Liver (tissue), 9 donors: ENCODE data around the gene NEFH. TPM values are rescaled to one million over a fixed set of nuclear protein-coding genes. Genes with fewer than 3 reads are reported as not detected.

ENCODE experiments used
- DNase-seq: peaks from one replicate; pipeline ENCODE4 v3.0.0-alpha.2; 2017; ENCODE audit warnings: low spot score
- H3K27ac ChIP-seq, 2 donors: one replicate each; pipeline ENCODE4 v1.7.0; 2013; ENCODE audit warnings: inconsistent platforms in 2 of 2, low read length in 2 of 2, control low read depth in 1 of 2, low read depth in 1 of 2, mild to moderate bottlenecking in 1 of 2
- H3K27me3 ChIP-seq, 4 donors: one replicate each; pipeline versions ENCODE4 v1.6.1 to v1.7.0; 2013; ENCODE audit warnings: low read length in 3 of 4, inconsistent platforms in 1 of 4, mild to moderate bottlenecking in 1 of 4, moderate library complexity in 1 of 4; ENCODE audit not compliant: control insufficient read depth in 4 of 4, insufficient read depth in 4 of 4
- H3K36me3 ChIP-seq, 4 donors: one replicate each; pipeline versions ENCODE4 v1.6.1 to v1.7.0; 2013; ENCODE audit warnings: low read length in 3 of 4, mild to moderate bottlenecking in 3 of 4, low read depth in 1 of 4, moderate library complexity in 1 of 4; ENCODE audit not compliant: control insufficient read depth in 4 of 4, insufficient read depth in 3 of 4
- H3K4me1 ChIP-seq, 4 donors: one replicate each; pipeline versions ENCODE4 v1.6.1 to v1.7.0; 2013; ENCODE audit warnings: low read length in 3 of 4, mild to moderate bottlenecking in 3 of 4, moderate library complexity in 1 of 4; ENCODE audit not compliant: control insufficient read depth in 4 of 4, insufficient read depth in 4 of 4
- H3K4me3 ChIP-seq, 3 donors: one replicate each; pipeline versions ENCODE4 v1.6.1 to v1.7.0; 2013; ENCODE audit warnings: low read length in 3 of 3, control low read depth in 1 of 3, low read depth in 1 of 3, mild to moderate bottlenecking in 1 of 3
- H3K9ac ChIP-seq, 2 donors: one replicate each; pipeline ENCODE4 v1.7.0; 2013; ENCODE audit warnings: low read length in 2 of 2, mild to moderate bottlenecking in 2 of 2, moderate library complexity in 2 of 2, control low read depth in 1 of 2, low read depth in 1 of 2
- H3K9me3 ChIP-seq, 4 donors: one replicate each; pipeline versions ENCODE4 v1.6.1 to v1.7.0; 2013; ENCODE audit warnings: low read length in 3 of 4; ENCODE audit not compliant: control insufficient read depth in 4 of 4
- FOXA2 ChIP-seq: IDR thresholded peaks from 2 replicates; pipeline ENCODE4 v1.6.1; 2016; ENCODE audit warnings: antibody characterized with exemption
- GABPA ChIP-seq, 2 donors: IDR thresholded peaks in 1 of 2; conservative IDR thresholded peaks in 1 of 2; 2 replicates each; pipeline ENCODE4 v1.6.1; 2016; ENCODE audit warnings: antibody characterized with exemption in 2 of 2, mild to moderate bottlenecking in 1 of 2, moderate library complexity in 1 of 2
- HNF4A ChIP-seq, 2 donors: conservative IDR thresholded peaks; 2 replicates each; pipeline ENCODE4 v1.6.1; 2016; ENCODE audit warnings: antibody characterized with exemption in 2 of 2, mild to moderate bottlenecking in 2 of 2
- NR2F2 ChIP-seq: IDR thresholded peaks from 2 replicates; pipeline ENCODE4 v1.6.1; 2016; ENCODE audit warnings: antibody characterized with exemption
- RAD21 ChIP-seq, 2 donors: IDR thresholded peaks; 2 replicates each; pipeline ENCODE4 v1.6.1; 2016; ENCODE audit warnings: antibody characterized with exemption in 2 of 2, mild to moderate bottlenecking in 2 of 2
- TAF1 ChIP-seq: conservative IDR thresholded peaks from 2 replicates; pipeline ENCODE4 v1.6.1; 2016; ENCODE audit warnings: antibody characterized with exemption, mild to moderate bottlenecking
- WGBS: extraction: QIAGEN DNeasy Blood & Tissue Kit; methylation state at CpG from one replicate; pipeline ENCODE4 v1.1.7; 2013; 5-methylcytosine and 5-hydroxymethylcytosine counted together
- polyA plus RNA-seq, 2 donors: library from polyadenylated mRNA; stranded (reverse) in 1 of 2; unstranded in 1 of 2; fragments of 200-250 nt in 1 of 2; fragments of >200 nt in 1 of 2; fragmentation: Nextera tagmentation in 1 of 2; extraction: Ambion mirVana in 1 of 2; gene quantifications; one replicate each; pipeline versions ENCODE4 v1.2.1 to v1.2.3, GENCODE V29; 2013 to 2015
- total RNA-seq, 2 donors: library from RNA; depleted of rRNA; stranded (reverse); fragments of >200 nt; gene quantifications; one replicate each; pipeline ENCODE4 v1.2.3, GENCODE V29; 2014
- TF ChIP-seq, protein P1 (sequence below): IDR thresholded peaks from 2 replicates; pipeline ENCODE4 v1.6.1; 2016; ENCODE audit warnings: antibody characterized with exemption, mild to moderate bottlenecking
- TF ChIP-seq, protein P2 (sequence below): IDR thresholded peaks from 2 replicates; pipeline ENCODE4 v1.6.1; 2016; ENCODE audit warnings: antibody characterized with exemption
- TF ChIP-seq, protein P3 (sequence below): fragments of 150-350 bp; IDR thresholded peaks from 2 replicates; pipeline ENCODE4 v1.5.1; 2017; ENCODE audit warnings: improper control_type of control experiment, low read depth, low read length; ENCODE audit not compliant: missing input control
- TF ChIP-seq, protein P4 (sequence below): IDR thresholded peaks from 2 replicates; pipeline ENCODE4 v1.6.1; 2016; ENCODE audit warnings: antibody characterized with exemption
- donor health status: healthy.
- donor health status: healthy.
- donor health status: healthy.
- donor health status: healthy.
- donor health status: healthy.

The NEFH gene
- total and polyA plus RNA-seq, 4 donors = 0.04 to 1.6 (median 0.21) TPM

DNA sequence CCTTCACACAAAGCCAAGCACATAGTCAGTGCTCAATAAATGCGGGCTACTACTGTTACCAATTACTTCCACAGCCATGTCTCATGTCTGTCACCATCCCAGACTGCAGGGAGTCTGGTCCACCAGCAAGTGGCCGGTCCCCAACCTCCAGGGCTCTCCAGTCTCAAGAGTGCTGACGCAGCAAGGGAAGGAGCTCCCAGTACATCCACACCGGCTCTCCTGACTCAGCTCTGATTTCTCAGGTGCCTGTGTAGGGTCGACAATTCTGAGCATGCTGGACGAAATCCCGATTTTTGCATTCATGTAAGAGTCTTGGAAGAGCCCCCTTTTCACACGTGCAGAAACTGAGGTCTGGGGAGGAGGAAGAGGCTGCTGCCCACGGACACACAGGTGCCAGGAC is 10.3 kb upstream of the NEFH start:
- no peak overlapping the region for H3K4me3 ChIP-seq
- 46% methylated on average over 9 of the region's 9 CpGs for WGBS
- no peaks in the 10 kb centered on the region for H3K9me3 ChIP-seq
- H3K27me3 ChIP-seq = no peaks in the 10 kb centered on the region
- H3K36me3 ChIP-seq = no peaks in the 10 kb centered on the region
- no peak overlapping the region for H3K9ac ChIP-seq
- H3K4me1 ChIP-seq = peaks cover 0 to 5% (median 4%) of the 10 kb centered on the region in 4 donors
- H3K27ac ChIP-seq = no peak overlapping the region
- no peak for DNase-seq
- TF ChIP-seq, protein P1, sequence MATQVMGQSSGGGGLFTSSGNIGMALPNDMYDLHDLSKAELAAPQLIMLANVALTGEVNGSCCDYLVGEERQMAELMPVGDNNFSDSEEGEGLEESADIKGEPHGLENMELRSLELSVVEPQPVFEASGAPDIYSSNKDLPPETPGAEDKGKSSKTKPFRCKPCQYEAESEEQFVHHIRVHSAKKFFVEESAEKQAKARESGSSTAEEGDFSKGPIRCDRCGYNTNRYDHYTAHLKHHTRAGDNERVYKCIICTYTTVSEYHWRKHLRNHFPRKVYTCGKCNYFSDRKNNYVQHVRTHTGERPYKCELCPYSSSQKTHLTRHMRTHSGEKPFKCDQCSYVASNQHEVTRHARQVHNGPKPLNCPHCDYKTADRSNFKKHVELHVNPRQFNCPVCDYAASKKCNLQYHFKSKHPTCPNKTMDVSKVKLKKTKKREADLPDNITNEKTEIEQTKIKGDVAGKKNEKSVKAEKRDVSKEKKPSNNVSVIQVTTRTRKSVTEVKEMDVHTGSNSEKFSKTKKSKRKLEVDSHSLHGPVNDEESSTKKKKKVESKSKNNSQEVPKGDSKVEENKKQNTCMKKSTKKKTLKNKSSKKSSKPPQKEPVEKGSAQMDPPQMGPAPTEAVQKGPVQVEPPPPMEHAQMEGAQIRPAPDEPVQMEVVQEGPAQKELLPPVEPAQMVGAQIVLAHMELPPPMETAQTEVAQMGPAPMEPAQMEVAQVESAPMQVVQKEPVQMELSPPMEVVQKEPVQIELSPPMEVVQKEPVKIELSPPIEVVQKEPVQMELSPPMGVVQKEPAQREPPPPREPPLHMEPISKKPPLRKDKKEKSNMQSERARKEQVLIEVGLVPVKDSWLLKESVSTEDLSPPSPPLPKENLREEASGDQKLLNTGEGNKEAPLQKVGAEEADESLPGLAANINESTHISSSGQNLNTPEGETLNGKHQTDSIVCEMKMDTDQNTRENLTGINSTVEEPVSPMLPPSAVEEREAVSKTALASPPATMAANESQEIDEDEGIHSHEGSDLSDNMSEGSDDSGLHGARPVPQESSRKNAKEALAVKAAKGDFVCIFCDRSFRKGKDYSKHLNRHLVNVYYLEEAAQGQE = no peak
- TF ChIP-seq FOXA2 = no peak
- TF ChIP-seq, protein P2, sequence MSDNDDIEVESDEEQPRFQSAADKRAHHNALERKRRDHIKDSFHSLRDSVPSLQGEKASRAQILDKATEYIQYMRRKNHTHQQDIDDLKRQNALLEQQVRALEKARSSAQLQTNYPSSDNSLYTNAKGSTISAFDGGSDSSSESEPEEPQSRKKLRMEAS = no peak
- no peak for TF ChIP-seq TAF1

DNA sequence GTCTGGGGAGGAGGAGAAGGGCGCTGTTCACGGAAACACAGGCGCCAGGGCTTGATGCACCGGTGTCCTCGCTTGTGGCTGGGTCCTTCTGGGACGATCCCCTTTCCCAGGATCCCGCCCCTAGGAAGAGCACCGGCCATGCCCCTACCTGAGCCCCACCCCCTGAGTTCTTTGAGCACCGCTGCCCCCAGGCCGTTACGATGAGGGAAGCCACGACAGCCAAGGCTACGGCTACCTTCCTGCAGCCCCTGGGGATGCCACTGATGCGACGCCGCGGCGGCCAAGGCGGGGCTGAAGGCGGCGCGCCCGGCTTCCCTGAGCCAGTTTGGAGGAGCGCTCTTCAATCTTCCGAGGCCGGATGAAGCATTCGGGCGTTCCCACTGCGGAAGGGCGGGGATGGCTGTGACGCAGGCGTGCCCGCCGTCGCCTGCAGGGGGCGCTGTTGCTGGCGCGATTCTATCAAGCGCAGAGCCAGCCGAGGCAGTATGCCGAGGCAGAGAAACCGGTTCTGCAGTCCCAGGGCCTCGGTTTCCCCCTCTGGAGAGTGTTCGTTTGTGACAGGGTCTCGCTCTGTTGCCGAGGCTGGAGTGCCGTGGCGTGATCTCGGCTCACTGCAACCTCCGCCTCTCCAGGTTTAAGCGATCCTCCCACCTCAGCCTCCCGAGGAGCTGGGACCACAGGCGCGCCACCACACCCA is 9.7 kb upstream of the NEFH start:
- Histone ChIP-seq H3K27me3 (no peaks in the 10 kb centered on the region), H3K9me3 (no peaks in the 10 kb centered on the region), H3K36me3 (no peaks in the 10 kb centered on the region), H3K27ac (no peak overlapping the region), H3K9ac (no peak overlapping the region), H3K4me3 (peak overlapping the region in 1 of 3 donors; percentile 5), H3K4me1 (peaks cover 0 to 5% (median 4%) of the 10 kb centered on the region in 4 donors)
- DNase-seq = peak; percentile 76
- TF ChIP-seq NR2F2 (no peak), GABPA (IDR thresholded peaks at IDR 0.05 in 1 of 2, conservative IDR thresholded peaks at IDR 0.05 in 1 of 2) (no peak), RAD21 (IDR thresholded peaks at IDR 0.05) (peak; percentile 58 to 77)
- TF ChIP-seq, protein P3, sequence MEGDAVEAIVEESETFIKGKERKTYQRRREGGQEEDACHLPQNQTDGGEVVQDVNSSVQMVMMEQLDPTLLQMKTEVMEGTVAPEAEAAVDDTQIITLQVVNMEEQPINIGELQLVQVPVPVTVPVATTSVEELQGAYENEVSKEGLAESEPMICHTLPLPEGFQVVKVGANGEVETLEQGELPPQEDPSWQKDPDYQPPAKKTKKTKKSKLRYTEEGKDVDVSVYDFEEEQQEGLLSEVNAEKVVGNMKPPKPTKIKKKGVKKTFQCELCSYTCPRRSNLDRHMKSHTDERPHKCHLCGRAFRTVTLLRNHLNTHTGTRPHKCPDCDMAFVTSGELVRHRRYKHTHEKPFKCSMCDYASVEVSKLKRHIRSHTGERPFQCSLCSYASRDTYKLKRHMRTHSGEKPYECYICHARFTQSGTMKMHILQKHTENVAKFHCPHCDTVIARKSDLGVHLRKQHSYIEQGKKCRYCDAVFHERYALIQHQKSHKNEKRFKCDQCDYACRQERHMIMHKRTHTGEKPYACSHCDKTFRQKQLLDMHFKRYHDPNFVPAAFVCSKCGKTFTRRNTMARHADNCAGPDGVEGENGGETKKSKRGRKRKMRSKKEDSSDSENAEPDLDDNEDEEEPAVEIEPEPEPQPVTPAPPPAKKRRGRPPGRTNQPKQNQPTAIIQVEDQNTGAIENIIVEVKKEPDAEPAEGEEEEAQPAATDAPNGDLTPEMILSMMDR = peak; percentile 60
- WGBS = 18% methylated on average over 54 of the region's 54 CpGs

DNA sequence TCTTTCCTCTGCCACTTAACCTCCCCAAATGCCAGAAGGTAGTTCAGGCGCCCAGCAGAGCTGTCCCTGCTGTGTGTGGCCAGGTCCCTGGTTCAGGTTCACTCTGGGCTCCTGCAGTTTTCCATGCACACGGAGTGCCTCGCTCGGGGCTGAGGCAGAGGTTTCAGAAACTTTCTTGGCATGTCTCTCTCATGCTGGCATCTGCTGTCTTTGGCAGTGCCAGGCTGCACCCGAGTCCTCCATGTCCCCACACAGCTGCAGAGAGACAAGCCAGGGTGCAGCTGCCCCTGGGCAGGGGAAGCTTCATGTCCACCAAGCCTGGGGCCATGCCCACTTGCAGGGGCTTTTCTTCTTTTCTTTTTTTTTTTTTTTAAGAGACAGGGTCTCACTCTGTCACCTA is 7.0 kb upstream of the NEFH start:
- TF ChIP-seq, protein P4, sequence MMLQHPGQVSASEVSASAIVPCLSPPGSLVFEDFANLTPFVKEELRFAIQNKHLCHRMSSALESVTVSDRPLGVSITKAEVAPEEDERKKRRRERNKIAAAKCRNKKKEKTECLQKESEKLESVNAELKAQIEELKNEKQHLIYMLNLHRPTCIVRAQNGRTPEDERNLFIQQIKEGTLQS = no peak
- TF ChIP-seq HNF4A (conservative IDR thresholded peaks at IDR 0.05) = no peak
- H3K9me3 ChIP-seq = no peaks in the 10 kb centered on the region
- H3K4me3 ChIP-seq = no peak overlapping the region
- H3K36me3 ChIP-seq = no peaks in the 10 kb centered on the region
- H3K27me3 ChIP-seq = no peaks in the 10 kb centered on the region
- DNase-seq = no peak
- no peak overlapping the region for H3K9ac ChIP-seq
- H3K27ac ChIP-seq = no peak overlapping the region
- H3K4me1 ChIP-seq = peaks cover 0 to 5% (median 4%) of the 10 kb centered on the region in 4 donors
- WGBS = 71% methylated on average over 5 of the region's 5 CpGs
